LNCaP clone FGC (cell line): ENCODE measurements around the gene ACKR3.

ENCODE experiments used
- DNase-seq: peaks from one replicate; pipeline ENCODE4 v3.0.0-alpha.2; 2011; ENCODE audit warnings: low read depth
- H3K4me3 ChIP-seq: 2 replicates; pipeline ENCODE4 v1.5.1; 2011; ENCODE audit warnings: mild to moderate bottlenecking, low read depth, low read length, control low read depth
- TF ChIP-seq, protein P1 (sequence below): IDR thresholded peaks from 2 replicates; pipeline ENCODE4 v1.5.1; 2012; ENCODE audit warnings: mild to moderate bottlenecking; ENCODE audit not compliant: control insufficient read depth, insufficient read depth; ENCODE audit errors: extremely low read depth

The ACKR3 gene

DNA sequence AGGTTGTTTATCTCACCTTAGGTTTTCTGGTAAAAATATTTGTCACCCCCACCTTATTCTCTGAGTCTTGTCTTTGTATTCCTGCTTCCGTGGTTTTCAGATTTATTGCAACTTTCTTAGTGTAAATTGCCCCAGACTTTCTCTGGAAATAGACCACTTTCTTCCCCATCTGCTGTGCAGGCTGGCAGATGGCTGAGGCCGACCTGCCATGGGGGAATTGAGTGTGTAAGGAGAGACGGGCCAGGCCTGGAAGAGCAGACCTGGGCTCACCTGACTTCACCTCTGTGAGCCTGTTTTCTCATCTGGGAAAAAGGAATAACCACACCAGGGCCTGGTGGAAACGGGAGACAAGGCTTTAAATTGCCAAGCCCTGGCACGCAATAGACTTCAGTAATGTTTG, 44.9 kb downstream of the ACKR3 start:
- TF ChIP-seq, protein P1, sequence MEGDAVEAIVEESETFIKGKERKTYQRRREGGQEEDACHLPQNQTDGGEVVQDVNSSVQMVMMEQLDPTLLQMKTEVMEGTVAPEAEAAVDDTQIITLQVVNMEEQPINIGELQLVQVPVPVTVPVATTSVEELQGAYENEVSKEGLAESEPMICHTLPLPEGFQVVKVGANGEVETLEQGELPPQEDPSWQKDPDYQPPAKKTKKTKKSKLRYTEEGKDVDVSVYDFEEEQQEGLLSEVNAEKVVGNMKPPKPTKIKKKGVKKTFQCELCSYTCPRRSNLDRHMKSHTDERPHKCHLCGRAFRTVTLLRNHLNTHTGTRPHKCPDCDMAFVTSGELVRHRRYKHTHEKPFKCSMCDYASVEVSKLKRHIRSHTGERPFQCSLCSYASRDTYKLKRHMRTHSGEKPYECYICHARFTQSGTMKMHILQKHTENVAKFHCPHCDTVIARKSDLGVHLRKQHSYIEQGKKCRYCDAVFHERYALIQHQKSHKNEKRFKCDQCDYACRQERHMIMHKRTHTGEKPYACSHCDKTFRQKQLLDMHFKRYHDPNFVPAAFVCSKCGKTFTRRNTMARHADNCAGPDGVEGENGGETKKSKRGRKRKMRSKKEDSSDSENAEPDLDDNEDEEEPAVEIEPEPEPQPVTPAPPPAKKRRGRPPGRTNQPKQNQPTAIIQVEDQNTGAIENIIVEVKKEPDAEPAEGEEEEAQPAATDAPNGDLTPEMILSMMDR, result no peak
- H3K4me3 ChIP-seq, result no peak overlapping the region
- DNase-seq, result no peak

DNA sequence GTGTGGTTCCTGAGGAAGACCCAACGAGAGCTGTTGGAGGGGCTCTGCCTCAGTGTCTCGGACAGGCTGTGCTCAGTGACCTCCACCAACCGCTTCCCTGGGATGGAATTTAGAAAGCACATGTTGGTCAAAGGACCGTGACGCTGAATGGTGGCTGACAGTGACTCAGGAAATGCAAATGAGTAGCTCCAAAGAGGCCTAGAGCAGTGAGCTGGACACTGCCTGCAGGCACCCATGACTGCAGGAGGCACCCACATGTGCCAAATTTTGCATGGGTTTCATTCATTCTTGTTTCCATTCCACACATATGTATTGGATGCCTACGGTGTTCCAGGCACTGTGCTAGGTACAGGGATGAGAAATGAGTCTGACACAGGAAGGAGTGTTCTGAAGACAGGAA, 46.4 kb downstream of the ACKR3 start:
- TF ChIP-seq, protein P1, result no peak
- DNase-seq, result no peak
- no peak overlapping the region for H3K4me3 ChIP-seq

DNA sequence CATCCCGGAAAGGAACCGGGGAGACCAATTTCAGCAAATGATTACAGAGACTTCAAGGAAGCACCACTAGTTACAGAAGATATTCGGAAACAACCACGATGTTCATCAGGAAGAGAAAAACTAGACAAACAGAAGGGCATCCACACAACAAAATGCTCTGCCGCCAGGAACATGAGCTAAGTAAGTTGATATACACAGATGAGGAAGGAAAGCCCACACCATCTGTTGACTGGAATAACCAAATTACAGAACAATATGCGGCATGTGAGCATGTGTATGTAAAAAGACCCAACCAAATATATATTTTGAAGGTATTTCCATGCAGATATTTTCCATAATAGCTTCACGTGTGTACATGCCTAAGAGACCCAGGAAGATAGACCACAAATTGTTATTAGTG, 47.0 kb downstream of the ACKR3 start:
- H3K4me3 ChIP-seq, result no peak overlapping the region
- TF ChIP-seq, protein P1, result no peak
- no peak for DNase-seq

DNA sequence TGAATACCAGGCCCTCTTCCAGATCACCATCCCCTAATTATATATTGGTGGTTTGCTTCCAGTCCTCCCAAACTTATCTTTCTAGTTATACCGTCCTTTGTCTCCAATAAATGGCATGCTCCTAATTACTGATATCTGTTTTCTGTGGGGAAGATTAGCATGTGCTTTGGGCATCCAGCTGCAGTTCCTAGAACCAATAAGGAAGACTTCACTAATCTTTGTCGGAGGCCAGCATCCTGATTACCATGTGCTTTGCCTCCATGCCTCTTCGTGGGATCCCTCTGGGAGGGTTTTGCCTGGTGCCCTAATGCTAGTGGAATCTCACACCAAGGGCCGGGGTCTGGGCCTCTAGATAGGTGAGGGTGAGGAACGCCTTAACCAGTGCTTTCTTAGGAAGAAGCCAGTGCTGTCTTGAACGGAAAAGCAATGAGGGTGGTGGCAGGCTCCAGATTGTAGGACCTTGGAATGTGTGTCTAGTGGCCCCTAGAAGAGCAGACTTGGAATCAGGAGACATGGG, 47.7 kb downstream of the ACKR3 start:
- H3K4me3 ChIP-seq, result no peak overlapping the region
- DNase-seq, result no peak
- TF ChIP-seq, protein P1, result no peak

DNA sequence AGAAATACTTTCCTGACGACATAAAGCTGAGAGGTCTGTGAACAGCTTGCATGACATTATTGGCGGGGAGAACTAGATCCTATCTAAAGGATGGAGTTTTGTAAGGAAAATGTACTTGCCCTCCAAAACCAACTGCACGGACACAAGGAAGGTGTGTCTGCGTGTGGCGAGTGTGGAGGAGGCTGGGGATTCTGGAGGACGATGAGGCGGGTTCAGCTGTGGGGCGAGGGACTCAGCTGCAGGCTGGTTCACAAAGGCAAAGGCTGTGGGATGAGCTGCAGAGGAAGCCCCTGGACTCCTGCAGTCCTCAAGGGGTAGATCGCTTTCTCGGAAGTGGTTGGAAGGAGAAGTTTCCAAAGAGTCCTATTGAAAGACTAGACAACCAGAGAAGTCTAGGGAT, 48.2 kb downstream of the ACKR3 start:
- no peak for DNase-seq
- H3K4me3 ChIP-seq, result no peak overlapping the region
- TF ChIP-seq, protein P1, result no peak

DNA sequence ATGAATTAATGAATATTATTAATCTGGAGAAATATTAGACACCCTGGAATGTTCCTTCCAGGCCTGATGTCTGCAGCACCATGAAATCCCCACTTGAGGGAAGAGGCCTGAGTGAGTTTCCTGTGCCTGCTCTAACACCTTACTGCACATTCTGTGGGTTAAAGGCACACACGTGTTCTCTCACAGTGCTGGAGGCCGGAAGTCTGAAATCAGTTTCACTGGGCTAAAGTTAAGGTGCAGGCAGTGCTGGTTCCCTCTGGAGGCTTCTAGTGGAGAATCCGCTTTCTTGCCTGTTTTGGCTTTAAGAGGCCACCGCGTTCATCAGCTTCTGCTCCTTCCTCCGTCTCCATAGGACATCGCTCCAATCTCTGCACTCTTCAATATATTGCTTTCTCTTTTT, 48.7 kb downstream of the ACKR3 start:
- no peak for DNase-seq
- TF ChIP-seq, protein P1, result no peak
- no peak overlapping the region for H3K4me3 ChIP-seq

DNA sequence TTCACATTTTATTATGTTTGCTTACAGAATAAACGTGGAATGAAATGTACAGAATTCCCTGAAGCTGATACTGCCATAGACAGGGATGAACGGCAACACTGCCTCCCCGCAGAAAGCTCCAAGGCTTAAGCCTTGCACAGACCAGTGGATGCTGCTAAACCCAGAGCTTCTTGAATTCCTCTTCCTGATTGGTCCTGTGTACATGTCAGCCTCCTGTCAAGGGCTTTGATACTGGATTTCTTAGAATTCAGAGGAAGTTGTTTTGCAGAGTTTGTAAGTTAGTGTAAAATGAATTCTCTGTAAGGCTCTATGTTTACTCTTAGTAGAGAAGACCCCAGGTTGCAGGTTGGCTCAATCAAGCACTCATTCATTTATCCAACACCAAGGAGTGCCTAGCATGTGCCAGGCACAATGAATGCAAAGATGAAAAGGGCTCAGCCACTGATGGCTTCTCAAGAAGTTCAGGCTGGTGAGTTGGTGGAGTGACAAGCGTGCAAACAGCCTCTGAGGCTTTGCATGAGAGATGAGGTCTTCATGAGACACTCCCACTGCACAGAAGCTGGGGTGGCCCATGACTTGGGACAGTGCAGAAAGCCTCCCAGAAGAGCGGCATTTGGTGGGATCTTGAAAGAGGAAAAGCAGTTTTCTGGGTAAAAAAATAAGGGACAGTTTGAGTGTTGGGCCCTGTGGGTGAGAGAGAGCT, 50.4 kb downstream of the ACKR3 start:
- no peak for DNase-seq
- no peak overlapping the region for H3K4me3 ChIP-seq
- TF ChIP-seq, protein P1, result no peak
